AG09319 (cell line): ENCODE data around the gene DNMT1.
"Not testable (repeated sequence)": the region's sequence is repeated elsewhere in the genome, so short reads cannot be mapped to it uniquely, and the experiment has no call there.

ENCODE experiments used
- DNase-seq: peaks from one replicate; pipeline ENCODE4 v3.0.0-alpha.2; 2010; ENCODE audit warnings: low read depth; ENCODE audit errors: extremely low read depth
- TF ChIP-seq, protein P1 (sequence below): IDR thresholded peaks from 2 replicates; pipeline ENCODE4 v1.5.1; 2011; ENCODE audit warnings: low read depth, mild to moderate bottlenecking, inconsistent platforms, low read length, moderate library complexity

The DNMT1 gene

DNA sequence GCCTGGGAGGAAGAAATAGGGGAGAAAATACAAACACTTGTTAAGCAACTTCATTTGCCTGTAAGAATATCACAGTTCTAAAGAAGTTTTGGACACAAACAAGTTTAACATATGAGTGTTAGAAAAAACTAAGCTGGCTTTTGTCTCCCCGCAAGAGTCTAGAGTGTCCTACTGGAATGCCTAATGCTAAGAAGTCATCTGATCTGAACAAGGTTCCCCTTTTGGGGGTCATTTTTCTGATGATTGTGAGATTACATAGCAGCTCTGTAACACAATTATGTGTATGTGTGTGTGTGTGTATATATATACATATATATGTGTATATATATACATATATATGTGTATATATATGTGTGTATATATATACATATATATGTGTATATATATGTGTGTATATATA, 12.7 kb downstream of the DNMT1 start:
- DNase-seq: no peak
- TF ChIP-seq, protein P1, sequence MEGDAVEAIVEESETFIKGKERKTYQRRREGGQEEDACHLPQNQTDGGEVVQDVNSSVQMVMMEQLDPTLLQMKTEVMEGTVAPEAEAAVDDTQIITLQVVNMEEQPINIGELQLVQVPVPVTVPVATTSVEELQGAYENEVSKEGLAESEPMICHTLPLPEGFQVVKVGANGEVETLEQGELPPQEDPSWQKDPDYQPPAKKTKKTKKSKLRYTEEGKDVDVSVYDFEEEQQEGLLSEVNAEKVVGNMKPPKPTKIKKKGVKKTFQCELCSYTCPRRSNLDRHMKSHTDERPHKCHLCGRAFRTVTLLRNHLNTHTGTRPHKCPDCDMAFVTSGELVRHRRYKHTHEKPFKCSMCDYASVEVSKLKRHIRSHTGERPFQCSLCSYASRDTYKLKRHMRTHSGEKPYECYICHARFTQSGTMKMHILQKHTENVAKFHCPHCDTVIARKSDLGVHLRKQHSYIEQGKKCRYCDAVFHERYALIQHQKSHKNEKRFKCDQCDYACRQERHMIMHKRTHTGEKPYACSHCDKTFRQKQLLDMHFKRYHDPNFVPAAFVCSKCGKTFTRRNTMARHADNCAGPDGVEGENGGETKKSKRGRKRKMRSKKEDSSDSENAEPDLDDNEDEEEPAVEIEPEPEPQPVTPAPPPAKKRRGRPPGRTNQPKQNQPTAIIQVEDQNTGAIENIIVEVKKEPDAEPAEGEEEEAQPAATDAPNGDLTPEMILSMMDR: no peak

- TF ChIP-seq, protein P1: no peak
These were observed 14.3 kb downstream of the DNMT1 start for GRCh38 chr19:10180459-10180858.

DNA sequence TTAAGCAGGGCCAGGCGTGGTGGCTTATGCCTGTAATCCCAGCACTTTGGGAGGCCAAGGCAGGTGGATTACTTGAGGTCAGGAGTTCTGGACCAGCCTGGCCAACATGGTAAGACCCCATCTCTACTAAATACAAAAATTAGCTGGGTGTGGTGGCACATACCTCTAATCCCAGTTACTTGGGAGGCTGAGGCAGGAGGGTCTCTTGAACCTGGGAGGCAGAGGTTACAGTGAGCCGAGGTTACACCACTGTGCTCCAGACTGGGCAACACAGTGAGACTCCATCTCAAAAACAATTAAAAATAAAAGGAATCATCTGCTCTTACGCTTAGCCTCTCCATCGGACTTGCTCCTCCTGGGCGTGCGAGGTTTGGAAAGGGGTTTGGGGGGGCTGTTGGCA, 14.7 kb downstream of the DNMT1 start:
- not testable (repeated sequence) for DNase-seq

More at GRCh38 chr19:10180459-10180858, 14.3 kb downstream of the DNMT1 start:
- no peak for DNase-seq

- no peak for DNase-seq
These were observed 21.2 kb downstream of the DNMT1 start for GRCh38 chr19:10173527-10173926.

DNA sequence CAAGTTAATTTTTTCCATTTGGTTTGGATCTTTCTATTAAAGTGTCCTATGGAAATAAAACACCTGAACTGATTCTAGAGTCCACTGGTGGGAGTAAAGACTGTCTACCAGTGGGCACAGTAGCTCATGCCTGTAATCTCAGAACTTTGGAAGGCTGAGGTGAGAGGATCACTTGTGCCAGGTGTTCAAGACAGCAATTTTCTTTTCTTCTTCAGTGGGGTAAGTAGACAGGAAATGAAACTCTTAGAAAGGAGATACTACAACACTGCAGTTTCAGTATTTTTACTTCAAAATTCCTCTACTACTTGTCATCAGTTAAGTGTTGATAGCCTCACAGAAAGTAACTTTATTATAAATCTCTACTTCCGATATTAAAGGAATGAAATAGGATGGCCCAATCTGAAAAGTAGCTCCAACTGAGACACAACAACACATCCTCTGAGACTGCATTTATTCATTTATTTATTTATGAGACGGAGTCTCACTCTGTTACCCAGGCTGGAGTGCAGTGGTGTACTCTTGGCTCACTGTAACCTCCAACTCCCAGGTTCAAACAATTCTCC, 26.3 kb downstream of the DNMT1 start:
- TF ChIP-seq, protein P1: no peak
- DNase-seq: no peak

More at GRCh38 chr19:10173527-10173926, 21.2 kb downstream of the DNMT1 start:
- TF ChIP-seq, protein P1: no peak

DNA sequence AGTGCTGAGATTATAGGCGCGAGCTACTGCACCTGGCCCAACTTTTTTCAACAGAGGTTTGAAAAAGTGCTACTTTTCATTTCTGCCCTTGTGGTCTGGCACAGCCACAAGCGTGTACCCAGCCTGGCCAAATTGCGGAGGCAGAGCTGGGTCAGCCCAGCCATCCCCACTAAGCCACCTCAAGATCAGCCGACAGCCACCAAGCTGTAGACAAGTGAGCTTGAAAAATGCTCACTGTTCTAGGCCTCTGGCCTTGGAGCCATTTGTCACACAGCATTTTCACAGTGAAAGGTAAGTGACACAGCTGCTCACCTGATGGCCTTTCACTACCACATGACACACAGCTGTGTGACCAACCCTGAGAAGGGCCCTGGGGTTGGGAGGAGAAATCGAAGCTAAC, 27.3 kb downstream of the DNMT1 start:
- TF ChIP-seq, protein P1: no peak
- DNase-seq: no peak

- not testable (repeated sequence) for DNase-seq
These were observed 28.3 kb downstream of the DNMT1 start for GRCh38 chr19:10166501-10166900.

GRCh38 chr19:10166046-10166445, 28.7 kb downstream of the DNMT1 start:
- TF ChIP-seq, protein P1: no peak

More at GRCh38 chr19:10166046-10166445, 28.7 kb downstream of the DNMT1 start:
- no peak for DNase-seq
